Activated CD4-positive, alpha-beta T cell treated with anti-CD3 and anti-CD28 coated beads for 36 hours (primary cell): ENCODE results near the gene RABGAP1. TPM values are rescaled to one million over a fixed set of nuclear protein-coding genes. Genes with fewer than 3 reads are reported as not detected.
A peak's percentile ranks its signal among the peaks of the same experiment; 100 is the strongest.

Experiments used
- ATAC-seq: fragments of 200-7000 bp; cut with Tn5 transposase; one replicate; pipeline ENCODE4 v1.10.0; 2021; ENCODE audit warnings: mild to moderate bottlenecking, moderate library complexity
- CTCF ChIA-PET: fragments of 350-600 bp; sonication (Branson Sonifier 250); formaldehyde crosslinking; loops from one replicate; lab custom pipeline; 2021; ENCODE audit warnings: antibody characterized with exemption; lab: Charles Lee
- POLR2A ChIA-PET: fragments of 350-600 bp; sonication (Branson Sonifier 250); formaldehyde crosslinking; loops from one replicate; lab custom pipeline; 2021; ENCODE audit warnings: antibody characterized with exemption, inconsistent platforms; lab: Charles Lee
- DNase-seq: peaks from one replicate; pipeline ENCODE4 v3.0.0-alpha.2; 2020
- H3K27ac Mint-ChIP-seq: one replicate; pipeline ENCODE4 v1.8.0; 2021; ENCODE audit warnings: mixed read lengths
- H3K27me3 Mint-ChIP-seq: one replicate; pipeline ENCODE4 v1.8.0; 2021; ENCODE audit warnings: mixed read lengths
- H3K36me3 Mint-ChIP-seq: one replicate; pipeline ENCODE4 v1.8.0; 2021; ENCODE audit warnings: low read depth, mixed read lengths
- H3K4me1 Mint-ChIP-seq: one replicate; pipeline ENCODE4 v1.8.0; 2021; ENCODE audit warnings: mixed read lengths
- H3K4me3 Mint-ChIP-seq: one replicate; pipeline ENCODE4 v1.8.0; 2021; ENCODE audit warnings: mild to moderate bottlenecking, moderate library complexity, mixed read lengths
- H3K9me3 Mint-ChIP-seq: one replicate; pipeline ENCODE4 v1.8.0; 2021; ENCODE audit warnings: low read depth, mixed read lengths
- intact Hi-C, 2 experiments: fragments of 100-400 bp; cut with DNase I in 1 of 2; cut with micrococcal nuclease in 1 of 2; formaldehyde crosslinking; loops; one replicate each; pipeline versions ENCODE4 v1.14.2 to v1.15.1; 2022 to 2024; cut with DNase I, micrococcal nuclease
- total RNA-seq, 2 experiments: library from RNA; stranded (reverse); gene quantifications; one replicate each; pipeline ENCODE4 v1.2.3, GENCODE V29; 2021

The RABGAP1 gene
- total RNA-seq, 2 experiments from 2014 or later = 24.3 to 27.2 TPM

DNA sequence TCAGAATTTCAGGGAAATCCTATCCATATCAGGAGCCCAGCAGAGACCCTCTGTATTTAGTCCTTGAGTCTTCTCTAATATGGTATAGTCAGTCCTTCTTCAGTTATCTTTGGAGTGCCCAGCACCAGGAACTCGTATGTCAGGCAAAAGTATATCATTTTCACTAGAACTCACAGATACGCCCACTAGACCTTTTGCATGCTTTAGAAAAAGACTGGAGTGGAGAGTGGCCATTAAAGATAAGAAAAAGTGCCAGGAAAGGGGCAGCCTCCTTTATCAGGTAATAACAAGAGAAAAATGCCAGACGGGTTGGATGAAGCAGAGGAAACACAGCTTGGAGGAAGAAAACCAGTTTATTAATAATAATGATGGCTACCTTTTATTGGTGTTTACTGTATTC is 156.2 kb downstream of the RABGAP1 start:
- DNase-seq (no peak), ATAC-seq (no peak)
- peaks cover 17% of the 10 kb centered on the region for H3K36me3 Mint-ChIP-seq
- no peaks in the 10 kb centered on the region for H3K4me1 Mint-ChIP-seq
- H3K4me3 Mint-ChIP-seq = no peak overlapping the region
- no peaks in the 10 kb centered on the region for H3K27me3 Mint-ChIP-seq
- ChIA-PET CTCF (interaction anchor here (0.6 to 2.1 kb wide), 2 partner anchors 9 to 252 kb away, joined by 3 to 5 read pairs; no protein-coding TSS in a partner anchor), POLR2A (no interaction called here)
- intact Hi-C loops = loop anchor here in 1 of 2 experiments (5.0 kb wide), 1 partner anchor 255 kb away; no protein-coding TSS in a partner anchor
- H3K27ac Mint-ChIP-seq = no peak overlapping the region
- H3K9me3 Mint-ChIP-seq = no peaks in the 10 kb centered on the region

DNA sequence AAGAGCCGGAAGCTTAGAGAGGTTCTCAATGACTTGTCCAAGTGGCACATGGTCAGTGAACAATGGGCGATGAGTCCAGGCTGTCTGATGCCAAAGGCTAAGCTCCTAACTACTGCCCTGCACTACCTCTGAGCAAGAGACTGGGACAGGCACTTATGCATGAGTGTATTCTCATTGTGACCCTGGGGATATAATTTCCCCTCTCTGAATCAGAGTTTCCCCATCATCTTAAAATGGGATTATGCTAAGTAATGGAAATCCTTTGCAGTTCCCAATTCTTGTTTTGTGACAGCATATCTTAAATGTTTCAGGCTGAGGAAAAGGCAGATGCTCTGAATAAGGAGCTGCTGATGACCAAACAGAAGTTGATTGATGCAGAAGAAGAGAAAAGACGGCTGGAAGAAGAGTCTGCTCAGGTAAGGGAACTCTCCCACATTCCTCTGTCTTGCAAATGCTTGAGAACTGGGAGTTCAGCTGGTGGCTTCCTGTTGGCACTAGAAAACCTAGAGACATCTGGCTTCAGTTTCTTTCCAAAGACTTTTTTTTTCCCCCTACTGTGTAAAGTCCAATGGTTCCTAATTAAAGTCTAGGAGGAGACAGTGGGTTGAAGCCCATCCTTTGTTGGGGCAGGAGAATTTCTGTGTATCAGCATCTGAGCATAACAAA is 156.7 kb downstream of the RABGAP1 start:
- Mint-ChIP-seq H3K36me3 (peaks cover 17% of the 10 kb centered on the region), H3K4me3 (no peak overlapping the region), H3K27ac (no peak overlapping the region), H3K4me1 (no peaks in the 10 kb centered on the region), H3K9me3 (no peaks in the 10 kb centered on the region), H3K27me3 (no peaks in the 10 kb centered on the region)
- POLR2A ChIA-PET = no interaction called here
- intact Hi-C loops = loop anchor here in 1 of 2 experiments (5.0 kb wide), 1 partner anchor 255 kb away; no protein-coding TSS in a partner anchor
- CTCF ChIA-PET = interaction anchor here (0.7 to 2.1 kb wide), 3 partner anchors 15 to 700 kb away, joined by 3 to 5 read pairs (median 5); no protein-coding TSS in a partner anchor
- no peak for ATAC-seq
- DNase-seq = no peak

DNA sequence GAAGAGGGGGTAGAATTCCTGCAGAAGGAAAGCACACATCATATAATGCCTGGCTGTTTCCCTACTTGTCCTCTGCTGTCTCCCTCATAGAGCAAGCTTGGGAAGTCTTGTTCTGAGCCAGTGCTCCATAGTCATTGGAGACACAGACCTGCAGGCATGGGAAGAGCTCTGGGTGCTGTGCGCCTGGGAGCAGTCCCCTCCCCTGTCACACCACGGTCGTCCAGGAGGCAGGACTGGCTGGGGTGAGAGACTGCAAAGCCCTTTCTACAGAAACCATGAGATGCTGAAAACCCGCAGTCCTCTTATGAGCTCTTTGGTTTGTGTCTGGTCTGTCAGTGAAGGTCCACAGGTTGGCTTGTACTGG is 157.3 kb downstream of the RABGAP1 start:
- ATAC-seq = no peak
- H3K27me3 Mint-ChIP-seq = no peaks in the 10 kb centered on the region
- no peak overlapping the region for H3K4me3 Mint-ChIP-seq
- POLR2A ChIA-PET = no interaction called here
- DNase-seq = no peak
- H3K9me3 Mint-ChIP-seq = no peaks in the 10 kb centered on the region
- intact Hi-C loops = loop anchor here in 1 of 2 experiments (5.0 kb wide), 1 partner anchor 254 kb away; no protein-coding TSS in a partner anchor
- H3K4me1 Mint-ChIP-seq = no peaks in the 10 kb centered on the region
- no peak overlapping the region for H3K27ac Mint-ChIP-seq
- H3K36me3 Mint-ChIP-seq = peaks cover 15% of the 10 kb centered on the region
- CTCF ChIA-PET = interaction anchor here (0.7 to 2.1 kb wide), 3 partner anchors 16 to 701 kb away, joined by 3 to 5 read pairs (median 5); no protein-coding TSS in a partner anchor

DNA sequence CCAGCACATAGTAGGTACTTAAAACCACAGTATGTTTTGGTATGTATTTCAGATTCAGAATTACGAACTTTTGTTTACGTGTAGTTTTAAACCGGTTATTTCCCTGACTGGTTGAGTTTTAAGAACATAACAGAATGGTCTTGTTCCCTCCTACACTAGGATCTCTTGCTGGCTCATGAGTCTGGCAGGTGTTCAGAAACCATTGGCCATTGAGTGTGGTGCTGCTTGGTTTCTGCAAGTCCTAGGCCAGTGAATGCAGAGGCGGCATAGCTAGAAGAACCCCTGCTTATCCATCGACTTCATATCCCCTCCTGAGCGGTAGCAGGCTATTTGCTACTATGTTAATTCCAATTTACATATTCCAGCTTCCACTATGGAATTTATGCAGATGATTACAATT is 158.2 kb downstream of the RABGAP1 start:
- DNase-seq (no peak), ATAC-seq (no peak)
- Mint-ChIP-seq H3K4me3 (no peak overlapping the region), H3K4me1 (no peaks in the 10 kb centered on the region), H3K36me3 (peaks cover 9% of the 10 kb centered on the region), H3K9me3 (no peaks in the 10 kb centered on the region), H3K27ac (no peak overlapping the region), H3K27me3 (no peaks in the 10 kb centered on the region)
- CTCF ChIA-PET = interaction anchor here (1.6 to 2.1 kb wide), 2 partner anchors 17 to 250 kb away, joined by 5 read pairs; no protein-coding TSS in a partner anchor
- POLR2A ChIA-PET = no interaction called here
- intact Hi-C loops = loop anchor here in 1 of 2 experiments (5.0 kb wide), 1 partner anchor 253 kb away; no protein-coding TSS in a partner anchor

DNA sequence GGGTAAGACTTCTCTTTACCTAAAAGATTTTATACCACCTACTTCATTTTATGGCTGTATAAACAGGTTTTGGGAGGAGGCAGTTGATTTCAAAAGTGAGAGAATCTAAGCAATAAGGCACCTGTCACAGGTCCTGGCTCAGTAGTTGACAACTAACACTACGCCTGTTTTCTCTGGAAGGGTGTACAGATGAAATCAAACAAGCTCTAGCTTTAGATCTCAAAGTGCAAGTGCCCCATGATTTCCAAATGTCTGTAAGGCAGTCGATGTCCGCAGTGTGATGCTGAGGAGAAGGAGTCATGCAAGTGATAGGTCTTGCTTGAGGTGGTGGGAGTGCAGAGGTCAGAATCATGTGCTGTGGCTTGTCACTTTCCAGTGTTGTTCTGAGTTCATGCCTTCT is 158.7 kb downstream of the RABGAP1 start:
- no peak for ATAC-seq
- peaks cover 9% of the 10 kb centered on the region for H3K36me3 Mint-ChIP-seq
- ChIA-PET POLR2A (no interaction called here), CTCF (no interaction called here)
- no peaks in the 10 kb centered on the region for H3K4me1 Mint-ChIP-seq
- intact Hi-C loops = loop anchor here in 1 of 2 experiments (5.0 kb wide), 1 partner anchor 253 kb away; no protein-coding TSS in a partner anchor
- H3K4me3 Mint-ChIP-seq = no peak overlapping the region
- no peaks in the 10 kb centered on the region for H3K9me3 Mint-ChIP-seq
- H3K27me3 Mint-ChIP-seq = no peaks in the 10 kb centered on the region
- no peak overlapping the region for H3K27ac Mint-ChIP-seq
- no peak for DNase-seq

DNA sequence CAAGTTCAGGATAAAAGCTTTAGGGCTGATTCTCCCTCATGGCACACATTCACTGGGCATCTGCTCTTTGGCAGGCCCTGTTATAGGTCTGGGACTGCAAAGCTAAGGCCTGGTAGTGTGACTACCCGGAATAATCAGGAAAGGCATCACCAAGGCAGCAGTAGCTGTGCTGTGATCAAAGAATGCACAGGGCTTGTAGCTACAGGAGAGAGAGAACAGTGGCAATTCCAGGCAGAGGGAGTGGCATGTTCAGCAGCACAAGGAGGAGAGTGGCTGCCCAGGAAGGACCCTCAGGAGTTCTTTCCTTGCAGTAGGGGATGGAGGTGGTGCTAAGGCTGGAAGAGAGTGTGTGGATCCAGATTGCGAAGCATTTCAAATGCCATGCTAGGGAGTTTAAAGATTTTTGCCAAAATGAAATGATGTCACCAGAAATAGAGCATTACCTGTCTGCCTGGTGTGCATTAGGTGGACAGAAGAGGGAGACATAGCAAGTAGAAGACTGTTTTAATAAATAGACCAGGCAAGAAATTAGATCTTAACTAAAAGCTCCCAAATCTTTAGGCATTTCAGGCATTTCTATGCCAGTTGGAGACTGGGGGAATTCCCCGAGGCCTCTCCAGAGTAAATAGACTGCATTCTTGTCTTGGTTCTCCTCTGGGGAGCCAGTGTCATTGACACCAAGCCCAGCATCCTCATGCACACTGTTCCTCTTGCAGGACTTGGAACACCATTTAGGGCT is 161.7 kb downstream of the RABGAP1 start:
- H3K4me3 Mint-ChIP-seq = no peak overlapping the region
- H3K9me3 Mint-ChIP-seq = no peaks in the 10 kb centered on the region
- no peak overlapping the region for H3K27ac Mint-ChIP-seq
- intact Hi-C loops = loop anchor here in 1 of 2 experiments (10.0 kb wide), 1 partner anchor 122 kb away; no protein-coding TSS in a partner anchor
- ChIA-PET POLR2A (no interaction called here), CTCF (interaction anchor here (0.6 to 4.6 kb wide), 7 partner anchors 8 to 247 kb away, joined by 3 to 17 read pairs (median 4); no protein-coding TSS in a partner anchor)
- DNase-seq = no peak
- H3K36me3 Mint-ChIP-seq = peaks cover 2% of the 10 kb centered on the region
- no peaks in the 10 kb centered on the region for H3K27me3 Mint-ChIP-seq
- no peak for ATAC-seq
- no peaks in the 10 kb centered on the region for H3K4me1 Mint-ChIP-seq

DNA sequence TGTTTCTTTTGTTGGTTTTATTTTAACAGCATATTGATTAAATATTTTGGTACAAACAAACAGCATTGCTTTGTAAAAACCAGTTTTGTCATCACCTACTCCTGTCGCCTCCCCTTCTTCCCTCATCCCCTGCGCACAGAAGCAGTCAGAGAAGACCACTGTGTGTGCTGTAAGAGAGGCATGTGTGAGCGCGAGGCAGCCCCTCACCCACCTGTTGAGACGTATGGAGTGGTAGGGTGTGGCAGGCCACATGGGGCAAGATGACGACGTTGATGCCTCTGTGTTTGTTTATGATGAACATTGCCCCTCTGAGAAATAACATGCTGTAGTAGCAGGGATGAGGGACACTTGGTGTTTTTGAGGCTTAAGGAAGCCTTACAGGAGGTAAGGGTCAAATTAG is 164.0 kb downstream of the RABGAP1 start:
- ATAC-seq (no peak), DNase-seq (no peak)
- H3K27me3 Mint-ChIP-seq = no peaks in the 10 kb centered on the region

DNA sequence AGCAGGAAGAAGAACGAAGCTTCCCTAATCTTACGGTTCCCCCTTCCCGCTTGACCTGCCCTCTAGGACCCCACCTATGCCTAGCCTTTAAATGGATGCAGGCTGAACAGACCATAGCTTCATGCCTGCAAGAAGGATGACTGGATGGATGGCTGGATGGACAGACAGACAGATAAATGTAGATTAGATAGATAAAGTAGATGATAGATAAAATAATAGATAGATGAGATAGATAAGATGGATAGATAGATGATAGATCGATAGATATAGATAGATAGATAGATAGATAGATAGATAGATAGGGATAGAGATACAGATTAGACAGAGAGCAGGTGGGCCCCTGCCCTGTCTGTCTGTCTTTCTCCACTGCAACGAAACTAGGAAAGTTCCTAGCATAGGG is 164.7 kb downstream of the RABGAP1 start:
- no peaks in the 10 kb centered on the region for H3K36me3 Mint-ChIP-seq
- DNase-seq (no peak), ATAC-seq (no peak)
- POLR2A ChIA-PET = no interaction called here
- H3K27me3 Mint-ChIP-seq = no peaks in the 10 kb centered on the region
- H3K27ac Mint-ChIP-seq = no peak overlapping the region
- H3K9me3 Mint-ChIP-seq = no peaks in the 10 kb centered on the region
- intact Hi-C loops = loop anchor here in 1 of 2 experiments (10.0 kb wide), 1 partner anchor 119 kb away; no protein-coding TSS in a partner anchor
- CTCF ChIA-PET = interaction anchor here (0.7 to 1.7 kb wide), 2 partner anchors 9 to 15 kb away, joined by 3 to 6 read pairs; no protein-coding TSS in a partner anchor
- no peaks in the 10 kb centered on the region for H3K4me1 Mint-ChIP-seq
- no peak overlapping the region for H3K4me3 Mint-ChIP-seq

More for the DNA sequence above, 164.0 kb downstream of the RABGAP1 start:
- intact Hi-C loops = loop anchor here in 1 of 2 experiments (10.0 kb wide), 1 partner anchor 120 kb away; no protein-coding TSS in a partner anchor
- POLR2A ChIA-PET = no interaction called here
- Mint-ChIP-seq H3K36me3 (no peaks in the 10 kb centered on the region), H3K4me1 (no peaks in the 10 kb centered on the region), H3K9me3 (no peaks in the 10 kb centered on the region), H3K4me3 (no peak overlapping the region), H3K27ac (no peak overlapping the region)
- CTCF ChIA-PET = interaction anchor here (4.6 kb wide), 1 partner anchor 120 kb away, joined by 17 read pairs; no protein-coding TSS in a partner anchor

DNA sequence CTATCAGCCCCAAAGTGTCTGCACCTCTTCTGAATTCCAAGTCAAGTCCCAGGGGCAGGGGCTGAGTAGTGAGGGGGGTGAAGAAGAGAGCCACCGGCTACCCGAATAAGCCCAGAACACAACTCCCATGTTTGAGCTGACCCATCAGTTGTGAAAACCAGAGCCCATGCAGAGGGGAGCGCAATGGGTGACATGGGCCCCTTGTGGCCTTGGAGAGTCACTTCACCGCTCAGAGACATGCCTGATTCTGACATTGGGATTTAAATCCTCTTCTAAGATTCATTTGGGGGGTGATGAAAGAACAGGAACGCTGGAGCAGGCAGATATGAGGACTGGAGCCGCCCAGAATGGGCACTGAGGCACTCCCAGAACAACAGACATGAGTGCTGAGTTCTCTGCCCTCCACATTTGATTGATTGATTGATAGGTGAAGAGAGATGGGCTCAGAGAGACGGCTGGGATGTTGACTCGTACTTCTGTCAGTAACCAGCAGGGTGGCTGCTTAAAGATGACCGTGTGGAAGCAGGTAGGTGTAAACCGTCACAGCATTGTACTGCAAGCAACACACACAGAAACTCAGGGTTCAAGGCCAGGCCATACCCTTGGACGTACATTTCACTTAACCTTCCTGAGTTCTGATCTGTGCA is 166.9 kb downstream of the RABGAP1 start:
- Mint-ChIP-seq H3K4me3 (no peak overlapping the region), H3K27me3 (no peaks in the 10 kb centered on the region), H3K27ac (peak overlapping the region; percentile 49), H3K36me3 (no peaks in the 10 kb centered on the region), H3K4me1 (peaks cover 17% of the 10 kb centered on the region), H3K9me3 (no peaks in the 10 kb centered on the region)
- no peak for DNase-seq
- ChIA-PET POLR2A (no interaction called here), CTCF (no interaction called here)
- ATAC-seq = no peak
- intact Hi-C loops = loop anchor here in 1 of 2 experiments (10.0 kb wide), 1 partner anchor 117 kb away; no protein-coding TSS in a partner anchor

DNA sequence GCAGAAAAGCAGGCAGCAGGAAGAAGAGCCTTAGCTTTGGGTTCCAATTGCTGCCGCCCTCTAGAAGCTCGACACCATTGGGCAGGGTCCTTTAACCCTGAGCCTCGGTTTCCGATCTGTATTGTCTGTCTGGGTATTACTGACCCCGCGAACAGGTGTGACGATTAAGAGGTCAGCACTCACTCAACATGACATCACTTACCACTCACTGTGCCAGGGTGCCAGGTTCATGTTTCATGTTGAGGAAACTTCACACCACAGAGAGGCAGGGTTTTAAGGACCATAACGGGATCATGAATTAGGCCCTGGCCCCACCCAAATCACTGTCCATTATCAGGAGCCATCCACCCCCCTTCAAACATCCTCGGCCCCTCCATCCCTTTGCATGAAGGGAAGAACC is 168.2 kb downstream of the RABGAP1 start:
- no peak overlapping the region for H3K4me3 Mint-ChIP-seq
- H3K4me1 Mint-ChIP-seq = peaks cover 17% of the 10 kb centered on the region
- no peak overlapping the region for H3K27ac Mint-ChIP-seq
- H3K36me3 Mint-ChIP-seq = no peaks in the 10 kb centered on the region
- no peaks in the 10 kb centered on the region for H3K27me3 Mint-ChIP-seq
- ChIA-PET CTCF (interaction anchor here (0.7 to 1.2 kb wide), 2 partner anchors 17 to 184 kb away, joined by 3 read pairs; no protein-coding TSS in a partner anchor), POLR2A (no interaction called here)
- no peaks in the 10 kb centered on the region for H3K9me3 Mint-ChIP-seq
- ATAC-seq = no peak
- no peak for DNase-seq
- intact Hi-C loops = loop anchor here in 1 of 2 experiments (10.0 kb wide), 1 partner anchor 116 kb away; no protein-coding TSS in a partner anchor
